GM13976 (cell line): ENCODE data around the gene JSRP1.

ENCODE experiments used
- DNase-seq: peaks from one replicate; pipeline ENCODE4 v3.0.0; 2012; ENCODE audit warnings: low spot score
- CTCF ChIP-seq: IDR thresholded peaks from 2 replicates; pipeline ENCODE4 v1.5.1; 2012; ENCODE audit warnings: borderline replicate concordance, mild to moderate bottlenecking; ENCODE audit not compliant: insufficient read depth; ENCODE audit errors: extremely low read depth, missing control alignments, control extremely low read depth
- in situ Hi-C: fragments of 300-500 bp; cut with MboI; formaldehyde crosslinking; loops from one replicate; pipeline ENCODE4 v1.12.0; 2022; ENCODE audit warnings: low sequenced_read_pairs, mixed read lengths, inconsistent platforms; ENCODE audit not compliant: unreplicated experiment

JSRP1 gene

GRCh38 chr19:2219726-2220125 is 36.5 kb downstream of the JSRP1 start:
- in situ Hi-C loops = no loop called here
- DNase-seq = no peak
- no peak for TF ChIP-seq CTCF

- in situ Hi-C loops = no loop called here
- DNase-seq = no peak
These were observed 38.6 kb downstream of the JSRP1 start for GRCh38 chr19:2217591-2217990.

GRCh38 chr19:2216361-2217225 is 39.6 kb downstream of the JSRP1 start:
- in situ Hi-C loops = no loop called here
- DNase-seq = no peak

More at GRCh38 chr19:2217591-2217990, 38.6 kb downstream of the JSRP1 start:
- TF ChIP-seq CTCF = no peak

GRCh38 chr19:2215281-2215751 is 40.9 kb downstream of the JSRP1 start:
- in situ Hi-C loops = no loop called here
- no peak for DNase-seq
- no peak for TF ChIP-seq CTCF

More at GRCh38 chr19:2216361-2217225, 39.6 kb downstream of the JSRP1 start:
- TF ChIP-seq CTCF = no peak

- in situ Hi-C loops = no loop called here
- DNase-seq = no peak
- no peak for TF ChIP-seq CTCF
These were observed 42.0 kb downstream of the JSRP1 start for GRCh38 chr19:2214251-2214650.

- no peak for TF ChIP-seq CTCF
- DNase-seq = no peak
- in situ Hi-C loops = no loop called here
These were observed 42.4 kb downstream of the JSRP1 start for GRCh38 chr19:2213799-2214198.
